Choroid plexus epithelial cell (primary cell): Measurements from ENCODE around the gene SCN5A.

Experiments used
- DNase-seq: peaks from one replicate; pipeline ENCODE4 v3.0.0-alpha.2; 2010; ENCODE audit warnings: low read depth
- H3K4me3 ChIP-seq: 2 replicates; pipeline ENCODE4 v1.5.1; 2011; ENCODE audit warnings: low read depth, mild to moderate bottlenecking, control low read depth, low read length, moderate library complexity
- CTCF ChIP-seq: conservative IDR thresholded peaks from 2 replicates; pipeline ENCODE4 v1.5.1; 2011; ENCODE audit warnings: low read depth, mild to moderate bottlenecking, control low read depth, inconsistent platforms, low read length, moderate library complexity

The SCN5A gene

DNA sequence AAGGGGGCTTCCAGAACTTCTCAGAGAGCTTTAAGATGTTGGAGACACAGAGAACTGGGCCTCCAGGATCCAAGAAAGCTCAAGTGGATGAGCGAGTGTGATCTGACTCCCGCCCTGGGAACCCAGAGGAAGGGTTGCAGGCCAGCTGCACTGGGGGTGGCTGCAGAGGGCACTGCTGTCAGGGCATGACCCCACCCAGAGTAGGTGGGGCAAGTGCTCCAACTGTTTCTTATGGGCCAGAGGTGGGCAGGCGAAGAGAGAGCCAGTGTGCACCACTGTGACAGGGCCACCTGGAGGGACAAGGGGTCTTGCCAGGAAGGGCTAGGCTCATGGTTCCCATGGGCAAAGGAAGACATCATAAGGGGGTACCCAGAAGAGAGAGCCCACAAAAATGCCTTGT is 104.6 kb downstream of the SCN5A start:
- no peak for TF ChIP-seq CTCF
- no peak overlapping the region for H3K4me3 ChIP-seq
- DNase-seq = no peak

DNA sequence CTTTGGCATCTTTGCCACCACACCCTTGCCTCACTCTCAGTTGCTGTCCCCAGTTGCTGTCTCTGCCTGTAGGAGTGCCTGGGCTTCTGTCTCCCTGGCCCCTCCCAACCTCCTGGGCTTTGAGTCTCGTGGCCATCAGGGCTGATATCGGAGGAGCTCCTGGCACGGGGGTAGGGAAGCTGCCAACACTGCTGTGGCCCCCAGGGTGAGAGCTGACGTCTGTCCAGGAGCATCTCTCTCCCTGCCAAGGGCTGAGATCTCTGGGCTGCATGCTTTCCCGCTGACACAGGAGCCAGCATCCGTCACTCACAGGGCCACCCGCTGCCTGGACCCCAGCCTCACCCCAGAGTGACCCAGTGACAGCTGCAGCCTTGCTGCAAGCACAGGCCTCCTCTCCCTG is 105.9 kb downstream of the SCN5A start:
- no peak for TF ChIP-seq CTCF
- H3K4me3 ChIP-seq = no peak overlapping the region
- no peak for DNase-seq

DNA sequence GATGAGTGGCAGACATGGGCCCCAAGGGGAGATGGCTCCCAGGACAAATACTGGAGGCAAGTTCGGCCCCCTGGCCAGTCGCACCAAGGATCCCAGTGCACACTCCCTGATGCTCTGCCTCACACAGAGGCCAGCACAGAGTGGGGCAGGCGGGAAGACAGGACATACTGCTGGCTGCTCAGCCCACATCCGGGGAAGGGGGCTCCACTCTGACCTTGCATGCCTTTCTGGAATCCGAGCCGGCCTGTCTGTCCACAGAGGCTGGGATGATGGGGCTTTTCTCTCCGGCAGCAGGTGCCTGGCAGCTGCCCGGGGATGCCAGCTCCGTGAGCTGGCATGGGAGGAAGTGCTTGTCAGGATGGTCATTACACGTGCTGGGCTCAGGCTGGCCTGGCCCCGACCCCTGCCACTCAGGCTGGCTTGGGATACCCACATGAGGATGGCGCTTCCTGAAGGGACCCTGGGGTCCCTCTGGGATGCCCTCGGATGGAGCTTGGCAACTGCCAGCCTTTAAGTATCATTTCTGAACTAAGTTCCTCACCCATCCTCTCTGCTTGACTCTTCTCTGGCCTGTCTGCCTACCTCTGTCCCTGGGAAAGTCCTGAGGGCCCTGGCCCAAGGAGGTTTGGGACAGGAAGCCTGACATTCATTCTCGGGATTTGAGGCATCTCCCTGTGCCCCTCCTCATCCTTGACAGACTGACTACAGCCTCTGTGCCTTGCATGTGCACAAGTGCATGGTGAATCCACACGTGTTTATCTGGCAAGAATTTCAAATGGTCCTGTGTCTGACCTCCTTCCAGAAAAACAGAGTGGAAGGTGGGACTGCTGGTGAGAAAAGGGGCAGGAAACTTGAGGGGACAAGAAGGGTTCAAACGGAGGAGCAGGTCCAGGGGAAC is 106.8 kb downstream of the SCN5A start:
- TF ChIP-seq CTCF = no peak
- no peak overlapping the region for H3K4me3 ChIP-seq
- DNase-seq = no peak

GRCh38 chr3:38541806-38542205 is 107.7 kb downstream of the SCN5A start:
- DNase-seq = no peak
- no peak for TF ChIP-seq CTCF
- no peak overlapping the region for H3K4me3 ChIP-seq

- TF ChIP-seq CTCF = no peak
- no peak overlapping the region for H3K4me3 ChIP-seq
- no peak for DNase-seq
Measured at GRCh38 chr3:38538773-38539353, 110.6 kb downstream of the SCN5A start.

GRCh38 chr3:38536671-38537070 is 112.8 kb downstream of the SCN5A start:
- TF ChIP-seq CTCF = no peak
- no peak overlapping the region for H3K4me3 ChIP-seq
- no peak for DNase-seq

DNA sequence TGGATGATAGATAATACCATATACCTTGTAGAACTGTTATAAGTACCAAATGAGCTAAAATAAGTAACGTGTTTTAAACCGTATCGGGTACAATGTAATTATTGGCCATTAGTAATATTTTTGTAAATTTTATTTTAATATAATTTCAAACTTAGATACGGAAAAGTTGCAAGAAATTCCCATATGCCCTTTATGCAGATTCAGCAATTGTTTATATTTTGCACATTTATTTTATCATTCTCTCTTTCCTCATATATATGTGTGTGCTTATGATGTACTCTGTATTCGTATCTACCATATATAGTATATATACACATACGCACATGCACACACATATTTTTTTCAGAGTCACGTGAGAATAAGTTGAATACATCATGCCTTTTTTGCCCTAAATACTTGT is 114.9 kb downstream of the SCN5A start:
- no peak for DNase-seq
- no peak overlapping the region for H3K4me3 ChIP-seq
- no peak for TF ChIP-seq CTCF
